GM18507 (cell line): ENCODE measurements around the gene TDRD7.
A peak's percentile ranks its signal among the peaks of the same experiment; 100 is the strongest.

ENCODE experiments used
- DNase-seq: peaks from one replicate; pipeline ENCODE4 v3.0.0; 2011; ENCODE audit warnings: low read depth; ENCODE audit not compliant: insufficient read length; ENCODE audit errors: extremely low spot score
- FAIRE-seq: peaks from 2 replicates; lab custom pipeline; 2011; peaks lifted over from hg19 to GRCh38; lab: Jason Lieb, UNC

Gene TDRD7

GRCh38 chr9:97517331-97518089 is 105.6 kb downstream of the TDRD7 start:
- FAIRE-seq (no peak), DNase-seq (no peak)

GRCh38 chr9:97518166-97518908 is 106.4 kb downstream of the TDRD7 start:
- FAIRE-seq, result no peak
- DNase-seq, result no peak

GRCh38 chr9:97518909-97519307 is 107.0 kb downstream of the TDRD7 start:
- no peak for FAIRE-seq

GRCh38 chr9:97519441-97519970 is 107.6 kb downstream of the TDRD7 start:
- DNase-seq (no peak), FAIRE-seq (no peak)

More at GRCh38 chr9:97518909-97519307, 107.0 kb downstream of the TDRD7 start:
- no peak for DNase-seq

GRCh38 chr9:97521576-97522333 is 109.9 kb downstream of the TDRD7 start:
- no peak for DNase-seq
- FAIRE-seq, result no peak

- DNase-seq (no peak), FAIRE-seq (no peak)
Observed at GRCh38 chr9:97524424-97524823, 112.5 kb downstream of the TDRD7 start.

GRCh38 chr9:97525451-97525850 is 113.6 kb downstream of the TDRD7 start:
- DNase-seq (no peak), FAIRE-seq (no peak)

GRCh38 chr9:97526895-97527575 is 115.1 kb downstream of the TDRD7 start:
- DNase-seq (no peak), FAIRE-seq (no peak)

- DNase-seq, result no peak
- no peak for FAIRE-seq
Observed at GRCh38 chr9:97527626-97528528, 116.0 kb downstream of the TDRD7 start.

- no peak for DNase-seq
- FAIRE-seq, result no peak
Observed at GRCh38 chr9:97528529-97529230, 116.8 kb downstream of the TDRD7 start.

- peak; percentile 30 for DNase-seq
Observed at GRCh38 chr9:97529363-97530076, 117.6 kb downstream of the TDRD7 start.

GRCh38 chr9:97531888-97532376 is 120.0 kb downstream of the TDRD7 start:
- DNase-seq (no peak), FAIRE-seq (no peak)

More at GRCh38 chr9:97529363-97530076, 117.6 kb downstream of the TDRD7 start:
- FAIRE-seq, result peak; percentile 9

- no peak for DNase-seq
- no peak for FAIRE-seq
Observed at GRCh38 chr9:97534185-97534584, 122.3 kb downstream of the TDRD7 start.

- DNase-seq (no peak), FAIRE-seq (no peak)
Observed at GRCh38 chr9:97534961-97535594, 123.2 kb downstream of the TDRD7 start.

- FAIRE-seq (no peak), DNase-seq (no peak)
Observed at GRCh38 chr9:97535771-97536170, 123.9 kb downstream of the TDRD7 start.

- no peak for FAIRE-seq
Observed at GRCh38 chr9:97536480-97536879, 124.6 kb downstream of the TDRD7 start.

GRCh38 chr9:97543561-97543960 is 131.7 kb downstream of the TDRD7 start:
- FAIRE-seq, result no peak
- DNase-seq, result no peak

More at GRCh38 chr9:97536480-97536879, 124.6 kb downstream of the TDRD7 start:
- DNase-seq, result no peak
